ENCODE results near the gene KIAA2012. TPM values are rescaled to one million over a fixed set of nuclear protein-coding genes. Genes with fewer than 3 reads are reported as not detected.
"Not testable (repeated sequence)": the region's sequence is repeated elsewhere in the genome, so short reads cannot be mapped to it uniquely, and the experiment has no call there.

Gene KIAA2012
- total RNA-seq, 1 experiment from 2014 or later, result not detected

- no peak for DNase-seq (ENCODE audit: extremely low read depth, low read depth)
These were observed 41.2 kb downstream of the KIAA2012 start for GRCh38 chr2:202114291-202114690.

- no peak for DNase-seq (ENCODE audit: extremely low read depth, low read depth)
These were observed 41.7 kb downstream of the KIAA2012 start for GRCh38 chr2:202114795-202115194.

- DNase-seq (ENCODE audit: extremely low read depth, low read depth), result no peak
These were observed 42.5 kb downstream of the KIAA2012 start for GRCh38 chr2:202115479-202115971.

GRCh38 chr2:202116691-202117090 lies 43.6 kb downstream of the KIAA2012 start:
- DNase-seq (ENCODE audit: extremely low read depth, low read depth), result no peak

GRCh38 chr2:202118168-202118567 lies 45.1 kb downstream of the KIAA2012 start:
- DNase-seq (ENCODE audit: extremely low read depth, low read depth), result no peak

GRCh38 chr2:202120828-202121227 lies 47.8 kb downstream of the KIAA2012 start:
- DNase-seq (ENCODE audit: extremely low read depth, low read depth), result no peak

GRCh38 chr2:202121532-202122162 lies 48.6 kb downstream of the KIAA2012 start:
- DNase-seq (ENCODE audit: extremely low read depth, low read depth), result no peak

GRCh38 chr2:202122163-202122540 lies 49.1 kb downstream of the KIAA2012 start:
- no peak for DNase-seq (ENCODE audit: extremely low read depth, low read depth)

- DNase-seq (ENCODE audit: extremely low read depth, low read depth), result no peak
These were observed 50.1 kb downstream of the KIAA2012 start for GRCh38 chr2:202122980-202123720.

- DNase-seq (ENCODE audit: extremely low read depth, low read depth), result no peak
These were observed 51.2 kb downstream of the KIAA2012 start for GRCh38 chr2:202124286-202124685.

GRCh38 chr2:202127687-202128331 lies 54.8 kb downstream of the KIAA2012 start:
- DNase-seq (ENCODE audit: extremely low read depth, low read depth), result no peak

- DNase-seq (ENCODE audit: extremely low read depth, low read depth), result no peak
These were observed 56.8 kb downstream of the KIAA2012 start for GRCh38 chr2:202129841-202130240.

GRCh38 chr2:202133200-202133908 lies 60.3 kb downstream of the KIAA2012 start:
- DNase-seq (ENCODE audit: extremely low read depth, low read depth), result no peak

- DNase-seq (ENCODE audit: extremely low read depth, low read depth), result no peak
These were observed 60.8 kb downstream of the KIAA2012 start for GRCh38 chr2:202133909-202134265.

- DNase-seq (ENCODE audit: extremely low read depth, low read depth), result no peak
These were observed 62.2 kb downstream of the KIAA2012 start for GRCh38 chr2:202135091-202135874.

- DNase-seq (ENCODE audit: extremely low read depth, low read depth), result not testable (repeated sequence)
These were observed 63.0 kb downstream of the KIAA2012 start for GRCh38 chr2:202136039-202136438.

GRCh38 chr2:202136526-202136925 lies 63.5 kb downstream of the KIAA2012 start:
- DNase-seq (ENCODE audit: extremely low read depth, low read depth), result no peak

- no peak for DNase-seq (ENCODE audit: extremely low read depth, low read depth)
These were observed 67.6 kb downstream of the KIAA2012 start for GRCh38 chr2:202140522-202141252.

GRCh38 chr2:202141329-202141947 lies 68.4 kb downstream of the KIAA2012 start:
- no peak for DNase-seq (ENCODE audit: extremely low read depth, low read depth)
